SHP77 treated with DMSO at 0.1 percent for 48 hours (cell line): ENCODE measurements around the gene PEX5L.
A peak's percentile ranks its signal among the peaks of the same experiment; 100 is the strongest.
"Not testable (repeated sequence)": the region's sequence is repeated elsewhere in the genome, so short reads cannot be mapped to it uniquely, and the experiment has no call there.

Experiments used
- DNase-seq: peaks from one replicate; lab custom pipeline; 2025; lab: John Stamatoyannopoulos, UW

Gene PEX5L

DNA sequence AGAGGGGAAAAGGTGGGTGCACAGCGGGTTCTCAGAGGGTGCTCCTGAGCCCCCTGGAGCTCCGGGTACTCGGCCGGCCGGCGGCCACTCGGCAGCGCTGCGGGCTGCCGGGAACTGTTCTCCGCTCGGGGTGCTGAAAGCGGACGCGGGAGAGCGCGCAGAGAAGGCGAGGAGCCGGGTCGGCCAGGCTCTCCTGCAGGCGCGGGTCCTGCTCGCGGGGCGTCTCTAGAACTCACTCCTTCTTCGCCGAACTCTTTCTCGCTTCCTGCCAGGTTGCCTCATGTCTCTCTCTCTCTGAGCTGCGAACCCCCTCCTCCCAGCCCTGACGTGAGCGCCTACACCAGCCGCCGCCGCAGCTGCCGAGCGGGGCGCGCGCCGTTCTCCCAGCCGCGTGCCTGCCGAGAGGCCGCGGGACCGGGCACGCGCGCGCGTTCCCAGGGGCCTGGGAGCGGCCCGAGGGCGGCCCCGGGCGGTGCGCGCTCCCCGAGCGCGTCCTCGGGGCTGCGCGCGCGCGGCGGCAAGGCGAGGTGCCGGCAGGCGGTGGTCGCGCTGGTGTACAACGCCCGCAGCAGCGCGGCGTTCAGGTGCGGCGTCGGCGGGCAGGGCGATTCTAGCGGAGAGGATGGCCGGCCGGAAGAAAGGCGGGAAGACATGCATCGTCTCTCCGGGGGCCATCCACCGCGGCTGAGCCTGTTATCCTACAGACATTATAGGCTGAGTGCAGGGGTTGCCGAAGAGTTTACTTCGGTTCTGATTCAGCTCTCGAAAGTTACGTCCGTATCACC, at the start of gene PEX5L:
PEX5L (minus strand) TSS at position 267 of the 785 bp plus-strand sequence. CDS start 338 bp downstream, outside the sequence.
- peak; percentile 71 for DNase-seq

DNA sequence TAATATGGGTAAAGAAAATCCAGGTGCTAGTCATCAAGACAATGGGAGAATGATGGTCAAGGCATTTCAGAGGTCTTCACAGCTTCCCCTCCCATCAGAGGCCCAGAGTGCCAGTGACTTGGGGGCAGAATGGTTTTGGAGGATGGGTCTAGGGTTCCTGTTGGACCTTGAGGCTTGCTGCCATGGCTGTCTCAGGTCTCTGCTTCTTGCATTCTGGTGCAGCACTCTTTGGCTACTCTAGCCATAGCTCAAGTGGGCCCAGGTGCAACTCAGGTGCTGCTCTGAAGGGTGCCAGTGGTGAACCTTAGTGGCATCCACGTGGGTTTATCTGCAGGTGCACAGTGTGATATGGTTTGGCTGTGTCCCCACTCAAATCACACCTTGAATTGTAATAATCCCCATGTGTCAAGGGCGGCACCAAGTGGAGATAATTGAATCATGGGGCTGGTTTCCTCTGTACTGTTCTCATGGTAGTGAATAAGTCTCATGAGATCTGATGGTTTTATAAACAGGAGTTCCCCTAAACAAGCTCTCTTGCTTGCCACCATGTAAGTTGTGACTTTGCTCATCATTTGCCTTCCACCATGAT, 48.5 kb upstream of the PEX5L start:
- DNase-seq = no peak

DNA sequence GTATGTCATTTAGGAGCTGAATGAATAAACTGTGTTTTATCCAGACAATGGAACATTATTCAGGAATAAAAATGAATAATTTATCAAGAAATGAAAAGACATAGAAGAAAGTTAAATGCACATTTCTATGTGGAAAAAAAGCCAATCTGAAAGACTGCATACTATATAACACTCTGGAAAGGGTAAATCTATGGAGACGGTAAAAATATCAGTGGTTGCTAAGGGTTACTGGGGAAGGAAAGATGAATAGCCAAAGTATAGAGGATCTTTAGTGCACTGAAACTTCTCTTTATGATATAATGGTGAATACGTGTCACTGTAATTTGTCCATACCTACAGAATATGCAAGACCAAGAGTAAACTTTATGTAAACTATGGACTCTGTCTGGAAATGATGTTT, 46.0 kb upstream of the PEX5L start:
- DNase-seq = no peak

- DNase-seq = no peak
These were observed 41.9 kb upstream of the PEX5L start for GRCh38 chr3:180078592-180078991.

- DNase-seq = no peak
These were observed 36.8 kb upstream of the PEX5L start for GRCh38 chr3:180073561-180073960.

- no peak for DNase-seq
These were observed 36.0 kb upstream of the PEX5L start for GRCh38 chr3:180072786-180073185.

DNA sequence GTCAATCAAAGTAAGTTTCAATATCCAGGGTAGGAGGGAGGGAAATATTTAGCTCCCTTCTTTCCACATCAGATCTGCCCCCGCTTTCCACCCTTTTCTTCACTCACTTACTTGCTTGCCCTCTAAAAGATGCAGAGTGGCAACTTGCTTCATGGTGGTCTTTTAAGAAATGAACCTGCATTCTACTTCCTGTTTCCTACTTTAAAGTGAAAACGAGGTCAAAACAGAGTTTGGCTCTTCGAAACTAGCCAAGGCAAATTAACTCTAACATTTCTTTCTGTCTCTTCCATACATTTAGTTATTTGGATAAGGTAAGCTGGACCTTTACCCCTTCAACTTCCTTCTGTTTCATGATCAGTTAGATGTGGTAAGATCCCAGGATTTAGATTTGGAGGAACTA, 34.2 kb upstream of the PEX5L start:
- DNase-seq = no peak

DNA sequence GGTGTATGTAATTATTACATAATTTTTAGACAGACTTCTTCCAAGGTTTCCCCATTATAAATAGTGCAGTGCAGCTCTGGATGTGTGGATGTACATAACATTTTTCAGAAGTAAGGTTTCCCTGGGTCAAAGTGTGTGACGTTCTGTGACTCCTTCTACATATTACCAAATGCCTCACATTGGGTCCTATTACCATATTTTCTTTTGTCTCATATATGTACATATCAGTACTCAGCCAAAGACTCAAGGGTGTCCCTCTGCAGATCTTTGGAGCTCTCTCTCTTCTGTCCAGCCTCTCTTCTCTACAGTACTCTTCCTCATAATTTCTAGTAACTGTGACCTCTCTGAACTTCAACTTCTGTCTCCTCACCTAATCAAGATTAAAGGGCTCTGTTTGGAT, 31.3 kb upstream of the PEX5L start:
- DNase-seq = no peak

GRCh38 chr3:180066598-180066997, 29.9 kb upstream of the PEX5L start:
- DNase-seq = no peak

DNA sequence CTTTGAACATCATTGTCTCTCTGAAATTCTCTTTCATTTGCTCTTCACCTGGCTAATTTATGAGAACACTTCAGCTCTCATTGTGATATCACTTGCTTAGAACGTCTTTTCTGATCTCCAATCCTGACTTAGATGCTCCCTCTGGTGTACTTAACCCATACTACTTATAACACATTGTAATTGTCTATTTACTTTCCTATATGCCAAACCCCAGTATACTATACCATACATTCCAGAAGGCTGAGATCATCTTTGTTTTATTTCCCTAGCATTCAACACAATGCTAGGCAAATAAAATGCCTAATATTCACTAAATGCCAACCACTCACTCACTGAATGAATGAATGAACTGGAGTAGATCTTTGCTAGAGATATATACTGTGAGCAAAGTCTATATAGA, 27.0 kb upstream of the PEX5L start:
- DNase-seq = no peak

- DNase-seq = no peak
These were observed 26.0 kb upstream of the PEX5L start for GRCh38 chr3:180062771-180063170.

DNA sequence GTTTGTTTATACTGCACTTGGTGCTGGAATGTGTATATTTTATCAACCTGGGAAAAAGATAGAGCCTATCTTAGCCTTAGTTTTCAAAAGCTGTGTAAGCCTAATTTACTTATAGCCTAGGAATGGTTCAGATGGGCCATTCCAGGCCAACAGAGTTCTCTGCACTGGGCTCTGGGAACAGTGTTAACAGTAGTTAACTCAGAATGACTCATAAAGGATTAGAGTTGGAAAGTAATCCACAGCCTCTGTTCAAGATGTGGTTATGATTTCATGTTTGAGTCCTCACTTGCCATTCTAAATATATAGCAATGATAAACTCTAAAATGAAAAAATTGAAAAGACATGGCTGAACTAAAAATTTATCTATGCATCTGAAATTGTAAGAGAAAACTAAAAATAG, 22.6 kb upstream of the PEX5L start:
- DNase-seq = no peak

DNA sequence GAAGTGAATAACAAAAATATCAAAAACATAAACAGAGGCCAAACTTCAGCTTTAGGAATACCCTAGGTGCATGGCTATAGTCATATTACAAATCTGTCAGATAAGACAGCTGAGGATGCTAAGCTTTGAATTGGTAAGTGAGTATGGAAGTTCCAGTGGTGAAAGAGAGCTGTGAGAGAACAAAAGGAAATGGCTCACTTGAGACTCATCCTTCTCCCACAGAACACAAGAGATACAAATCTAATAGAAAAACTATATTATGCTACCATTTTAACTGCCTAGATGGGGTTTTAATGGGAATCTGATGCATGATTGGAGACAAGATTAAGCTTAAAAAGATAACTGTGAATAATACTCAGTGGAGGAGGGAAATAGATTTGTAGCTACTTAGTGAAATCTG, 21.5 kb upstream of the PEX5L start:
- DNase-seq = no peak

DNA sequence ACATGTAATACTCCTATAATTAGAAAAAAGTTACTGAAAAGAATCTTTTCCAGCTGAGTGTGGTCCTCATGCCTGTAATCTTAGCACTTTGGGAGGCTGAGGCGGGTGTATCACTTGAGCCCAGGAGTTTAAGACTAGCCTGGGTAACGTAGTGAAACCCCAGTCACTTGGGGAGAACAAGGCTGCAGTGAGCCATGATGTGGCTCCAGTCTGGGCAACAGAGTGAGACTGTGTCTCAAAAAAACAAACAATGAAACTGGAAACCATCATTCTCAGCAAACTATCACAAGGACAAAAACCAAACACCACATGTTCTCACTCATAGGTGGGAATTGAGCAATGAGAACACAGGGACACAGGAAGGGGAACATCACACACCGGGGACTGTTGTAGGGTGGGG, 18.9 kb upstream of the PEX5L start:
- not testable (repeated sequence) for DNase-seq

DNA sequence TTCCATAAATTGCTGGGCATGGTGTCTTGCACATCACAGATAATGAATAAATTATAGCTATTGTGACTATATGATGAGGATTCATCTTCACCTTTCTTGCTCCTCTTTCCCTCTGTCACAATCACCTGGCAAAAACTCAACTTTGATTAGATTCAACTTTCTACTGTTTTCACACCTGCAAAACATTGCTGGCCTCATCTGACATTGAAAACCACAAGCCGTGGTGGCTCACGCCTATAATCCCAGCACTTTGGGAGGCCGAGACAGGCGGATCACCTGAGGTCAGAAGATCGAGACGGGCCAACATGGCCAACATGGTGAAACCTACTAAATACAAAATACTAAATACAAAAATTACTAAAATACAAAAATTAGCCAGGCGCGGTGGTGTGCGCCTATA, 12.7 kb upstream of the PEX5L start:
- DNase-seq = no peak

GRCh38 chr3:180048840-180049239, 12.1 kb upstream of the PEX5L start:
- DNase-seq = no peak

DNA sequence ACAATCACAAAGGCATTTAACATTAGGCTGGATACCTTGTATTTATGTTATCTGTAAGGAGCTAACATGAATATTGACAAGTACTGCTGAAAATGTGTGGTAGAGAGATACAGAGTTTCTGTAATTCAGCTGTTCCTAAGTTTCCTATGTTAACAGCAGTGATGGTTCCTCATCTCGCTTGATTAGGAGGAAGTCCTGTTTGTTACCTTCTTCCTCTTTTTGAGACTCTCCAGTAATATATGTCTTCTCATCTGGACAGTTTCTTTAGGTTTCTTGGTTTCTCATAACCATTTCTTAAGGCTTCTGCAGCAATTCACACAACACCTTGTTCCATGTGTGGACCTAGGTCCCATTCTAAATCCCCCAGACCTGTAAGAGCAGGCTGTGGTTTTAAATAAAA, 11.4 kb upstream of the PEX5L start:
- DNase-seq = no peak

- no peak for DNase-seq
These were observed 4.2 kb upstream of the PEX5L start for GRCh38 chr3:180040966-180041365.

- DNase-seq = no peak
These were observed 556 bp downstream of the PEX5L start for GRCh38 chr3:180036092-180036670.

DNA sequence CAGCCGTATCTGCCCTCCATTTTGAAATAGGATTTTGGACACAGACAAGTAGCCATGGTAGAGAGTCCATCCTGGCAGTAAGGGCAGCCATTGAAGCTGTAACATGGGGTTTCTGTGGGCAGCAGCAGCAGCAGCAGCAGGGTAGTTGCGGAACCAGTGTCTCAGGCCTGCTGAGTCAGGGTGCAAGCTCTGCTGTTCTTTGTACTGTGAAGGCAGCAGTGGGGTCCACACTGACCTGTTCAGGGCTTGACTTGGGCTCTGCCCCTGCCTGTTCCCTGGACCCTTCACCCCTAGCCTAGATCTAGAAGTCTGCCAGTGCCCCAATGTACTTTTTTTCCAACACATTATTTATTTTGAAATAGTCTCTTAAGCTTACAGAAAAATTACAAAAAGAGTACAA, 9.7 kb downstream of the PEX5L start:
- no peak for DNase-seq

GRCh38 chr3:180018543-180018942, 18.2 kb downstream of the PEX5L start:
- DNase-seq = no peak

GRCh38 chr3:180017846-180018245, 18.9 kb downstream of the PEX5L start:
- DNase-seq = no peak

DNA sequence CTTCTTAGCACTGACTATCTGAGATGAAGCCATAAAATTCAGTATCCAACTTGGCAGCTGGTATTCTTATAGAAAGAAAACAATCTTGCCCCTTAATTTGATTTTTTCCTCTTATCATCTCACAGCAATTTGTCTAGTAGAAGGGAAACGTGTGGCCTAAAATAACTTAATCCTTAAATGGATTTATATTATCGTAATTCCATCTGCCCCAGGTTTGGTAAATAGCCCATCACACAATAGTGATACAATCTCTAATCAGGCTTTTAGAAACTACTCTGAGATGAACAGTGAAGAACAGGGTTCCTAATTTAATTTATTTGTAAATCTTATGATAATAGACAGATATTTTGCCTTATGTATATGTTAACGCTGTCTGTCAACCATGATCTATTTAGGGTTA, 24.8 kb downstream of the PEX5L start:
- no peak for DNase-seq

DNA sequence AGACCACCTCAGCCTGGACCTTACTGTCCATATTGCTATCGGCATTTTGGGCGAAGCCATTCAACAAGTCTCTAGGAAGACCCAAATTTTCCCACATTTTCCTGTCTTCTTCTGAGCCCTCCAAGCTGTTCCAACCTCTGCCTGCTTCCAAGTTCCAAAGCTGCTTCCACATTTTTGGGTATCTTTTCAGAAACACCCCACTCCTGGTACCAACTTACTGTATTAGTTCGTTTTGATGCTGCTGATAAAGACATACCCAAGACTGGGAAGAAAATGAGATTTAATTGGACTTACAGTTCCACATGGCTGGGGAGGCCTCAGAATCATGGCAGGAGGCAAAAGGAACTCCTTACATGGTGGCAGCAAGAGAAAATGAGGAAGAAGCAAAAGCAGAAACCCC, 28.4 kb downstream of the PEX5L start:
- DNase-seq = not testable (repeated sequence)
